ENCODE data around the gene FAM8A1. TPM values are rescaled to one million over a fixed set of nuclear protein-coding genes. Genes with fewer than 3 reads are reported as not detected.

Gene FAM8A1
- total RNA-seq, 1 experiment from 2014 or later: 13.4 TPM

DNA sequence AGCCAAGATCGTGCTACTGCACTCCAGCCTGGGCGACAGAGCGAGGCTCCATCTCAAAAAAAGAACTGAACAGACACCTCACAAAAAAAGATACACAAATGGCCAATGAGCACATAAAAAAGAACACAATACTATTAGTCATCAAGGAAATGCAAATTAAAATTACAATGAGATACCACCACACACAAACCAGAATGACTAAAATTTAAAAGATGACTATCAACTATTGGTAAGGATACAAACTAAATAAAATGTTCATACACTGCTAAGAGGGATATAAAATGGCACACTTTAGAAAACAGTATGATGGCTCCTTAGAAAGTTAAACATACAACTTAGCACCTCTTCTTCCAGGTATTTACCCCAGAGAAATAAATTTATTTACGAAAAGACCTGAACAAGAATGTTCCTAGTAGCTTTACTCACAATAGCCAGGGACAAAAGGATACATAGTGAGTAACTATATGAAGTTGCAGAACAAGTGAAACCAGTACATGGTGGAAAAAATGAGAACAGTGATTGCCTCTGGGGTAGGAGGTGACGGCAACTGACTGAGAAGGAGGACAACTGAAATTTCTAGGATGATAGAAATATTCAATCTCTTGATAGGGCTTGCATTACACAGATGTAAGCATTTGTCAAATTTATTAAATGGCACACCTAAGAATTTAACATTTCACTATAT lies 53.2 kb downstream of the FAM8A1 start:
- Histone ChIP-seq H3K9ac (ENCODE audit: low read length) (no peak overlapping the region), H3K9me3 (ENCODE audit: control insufficient read depth in 1 of 2, insufficient read depth in 1 of 2, low read depth in 1 of 2, low read length in 2 of 2) (no peaks in the 10 kb centered on the region), H2AFZ (ENCODE audit: low read depth, low read length, poor library complexity, severe bottlenecking) (no peak overlapping the region), H3K79me2 (ENCODE audit: insufficient read depth, low read length) (peaks cover 90% of the 10 kb centered on the region), H3K27ac (ENCODE audit: low read depth, low read length) (no peak overlapping the region), H3K4me2 (ENCODE audit: low read length) (no peak overlapping the region), H3K4me1 (ENCODE audit: control insufficient read depth in 1 of 2, insufficient read depth in 2 of 2, low read length in 2 of 2) (no peaks in the 10 kb centered on the region), H3K27me3 (ENCODE audit: insufficient read depth, low read length) (no peaks in the 10 kb centered on the region), H3K36me3 (ENCODE audit: control insufficient read depth in 1 of 2, insufficient read depth in 2 of 2, low read length in 2 of 2) (peaks cover 18 to 31% of the 10 kb centered on the region in 2 experiments), H3K9me2 (ENCODE audit: insufficient read depth) (no peaks in the 10 kb centered on the region), H4K20me1 (ENCODE audit: insufficient read depth) (no peaks in the 10 kb centered on the region), H3K4me3 (replicated peaks in 1 of 2; ENCODE audit: low read depth in 1 of 2, low read length in 2 of 2) (no peak overlapping the region)
- intact Hi-C loops (cut with micrococcal nuclease): no loop called here
- POLR2A ChIA-PET: no interaction called here
- CTCF ChIA-PET: no interaction called here
- RAD21 ChIA-PET (ENCODE audit: low non-redundant PET in 1 of 2, low total read pairs in 2 of 2, uncharacterized antibody in 2 of 2, unreplicated experiment in 2 of 2): no interaction called here
- ATAC-seq (no peak), DNase-seq (ENCODE audit: low read depth, low spot score) (no peak)
- no TSS peak for BruUV-seq (replicated peaks)
- TF ChIP-seq FOSL1 (IDR thresholded peaks at IDR 0.05; ENCODE audit: low read depth): no peak
- TF ChIP-seq, protein P1, sequence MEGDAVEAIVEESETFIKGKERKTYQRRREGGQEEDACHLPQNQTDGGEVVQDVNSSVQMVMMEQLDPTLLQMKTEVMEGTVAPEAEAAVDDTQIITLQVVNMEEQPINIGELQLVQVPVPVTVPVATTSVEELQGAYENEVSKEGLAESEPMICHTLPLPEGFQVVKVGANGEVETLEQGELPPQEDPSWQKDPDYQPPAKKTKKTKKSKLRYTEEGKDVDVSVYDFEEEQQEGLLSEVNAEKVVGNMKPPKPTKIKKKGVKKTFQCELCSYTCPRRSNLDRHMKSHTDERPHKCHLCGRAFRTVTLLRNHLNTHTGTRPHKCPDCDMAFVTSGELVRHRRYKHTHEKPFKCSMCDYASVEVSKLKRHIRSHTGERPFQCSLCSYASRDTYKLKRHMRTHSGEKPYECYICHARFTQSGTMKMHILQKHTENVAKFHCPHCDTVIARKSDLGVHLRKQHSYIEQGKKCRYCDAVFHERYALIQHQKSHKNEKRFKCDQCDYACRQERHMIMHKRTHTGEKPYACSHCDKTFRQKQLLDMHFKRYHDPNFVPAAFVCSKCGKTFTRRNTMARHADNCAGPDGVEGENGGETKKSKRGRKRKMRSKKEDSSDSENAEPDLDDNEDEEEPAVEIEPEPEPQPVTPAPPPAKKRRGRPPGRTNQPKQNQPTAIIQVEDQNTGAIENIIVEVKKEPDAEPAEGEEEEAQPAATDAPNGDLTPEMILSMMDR (IDR thresholded peaks at IDR 0.05 in 2 of 3, conservative IDR thresholded peaks at IDR 0.05 in 1 of 3; ENCODE audit: borderline replicate concordance in 1 of 3, insufficient read depth in 1 of 3, low read depth in 2 of 3, low read length in 2 of 3): no peak
- no peak for TF ChIP-seq EGR1 (IDR thresholded peaks at IDR 0.05; ENCODE audit: low read depth)
- TF ChIP-seq TCF7L2 (IDR thresholded peaks at IDR 0.05; ENCODE audit: borderline replicate concordance, extremely low read depth, insufficient read depth, insufficient read length): no peak
- TF ChIP-seq, protein P2, sequence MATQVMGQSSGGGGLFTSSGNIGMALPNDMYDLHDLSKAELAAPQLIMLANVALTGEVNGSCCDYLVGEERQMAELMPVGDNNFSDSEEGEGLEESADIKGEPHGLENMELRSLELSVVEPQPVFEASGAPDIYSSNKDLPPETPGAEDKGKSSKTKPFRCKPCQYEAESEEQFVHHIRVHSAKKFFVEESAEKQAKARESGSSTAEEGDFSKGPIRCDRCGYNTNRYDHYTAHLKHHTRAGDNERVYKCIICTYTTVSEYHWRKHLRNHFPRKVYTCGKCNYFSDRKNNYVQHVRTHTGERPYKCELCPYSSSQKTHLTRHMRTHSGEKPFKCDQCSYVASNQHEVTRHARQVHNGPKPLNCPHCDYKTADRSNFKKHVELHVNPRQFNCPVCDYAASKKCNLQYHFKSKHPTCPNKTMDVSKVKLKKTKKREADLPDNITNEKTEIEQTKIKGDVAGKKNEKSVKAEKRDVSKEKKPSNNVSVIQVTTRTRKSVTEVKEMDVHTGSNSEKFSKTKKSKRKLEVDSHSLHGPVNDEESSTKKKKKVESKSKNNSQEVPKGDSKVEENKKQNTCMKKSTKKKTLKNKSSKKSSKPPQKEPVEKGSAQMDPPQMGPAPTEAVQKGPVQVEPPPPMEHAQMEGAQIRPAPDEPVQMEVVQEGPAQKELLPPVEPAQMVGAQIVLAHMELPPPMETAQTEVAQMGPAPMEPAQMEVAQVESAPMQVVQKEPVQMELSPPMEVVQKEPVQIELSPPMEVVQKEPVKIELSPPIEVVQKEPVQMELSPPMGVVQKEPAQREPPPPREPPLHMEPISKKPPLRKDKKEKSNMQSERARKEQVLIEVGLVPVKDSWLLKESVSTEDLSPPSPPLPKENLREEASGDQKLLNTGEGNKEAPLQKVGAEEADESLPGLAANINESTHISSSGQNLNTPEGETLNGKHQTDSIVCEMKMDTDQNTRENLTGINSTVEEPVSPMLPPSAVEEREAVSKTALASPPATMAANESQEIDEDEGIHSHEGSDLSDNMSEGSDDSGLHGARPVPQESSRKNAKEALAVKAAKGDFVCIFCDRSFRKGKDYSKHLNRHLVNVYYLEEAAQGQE (IDR thresholded peaks at IDR 0.05; ENCODE audit: low read depth): no peak
- no peak for TF ChIP-seq ZNF274 (IDR thresholded peaks at IDR 0.05; ENCODE audit: low read depth, low read length)
- TF ChIP-seq, protein P3, sequence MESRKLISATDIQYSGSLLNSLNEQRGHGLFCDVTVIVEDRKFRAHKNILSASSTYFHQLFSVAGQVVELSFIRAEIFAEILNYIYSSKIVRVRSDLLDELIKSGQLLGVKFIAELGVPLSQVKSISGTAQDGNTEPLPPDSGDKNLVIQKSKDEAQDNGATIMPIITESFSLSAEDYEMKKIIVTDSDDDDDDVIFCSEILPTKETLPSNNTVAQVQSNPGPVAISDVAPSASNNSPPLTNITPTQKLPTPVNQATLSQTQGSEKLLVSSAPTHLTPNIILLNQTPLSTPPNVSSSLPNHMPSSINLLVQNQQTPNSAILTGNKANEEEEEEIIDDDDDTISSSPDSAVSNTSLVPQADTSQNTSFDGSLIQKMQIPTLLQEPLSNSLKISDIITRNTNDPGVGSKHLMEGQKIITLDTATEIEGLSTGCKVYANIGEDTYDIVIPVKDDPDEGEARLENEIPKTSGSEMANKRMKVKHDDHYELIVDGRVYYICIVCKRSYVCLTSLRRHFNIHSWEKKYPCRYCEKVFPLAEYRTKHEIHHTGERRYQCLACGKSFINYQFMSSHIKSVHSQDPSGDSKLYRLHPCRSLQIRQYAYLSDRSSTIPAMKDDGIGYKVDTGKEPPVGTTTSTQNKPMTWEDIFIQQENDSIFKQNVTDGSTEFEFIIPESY (IDR thresholded peaks at IDR 0.05; ENCODE audit: extremely low read depth, insufficient replicate concordance, low read length): no peak

Measured in HCT116 (cell line).